ENCODE data around the gene ELMO2. TPM values are rescaled to one million over a fixed set of nuclear protein-coding genes. Genes with fewer than 3 reads are reported as not detected.
"Not testable (repeated sequence)": the region's sequence is repeated elsewhere in the genome, so short reads cannot be mapped to it uniquely, and the experiment has no call there.

Gene ELMO2
- total RNA-seq, 4 donors from 2014 or later: 46.7 to 62.4 (median 55.1) TPM

- no peak for TF ChIP-seq CTCF (IDR thresholded peaks at IDR 0.05)
- no peak for TF ChIP-seq POLR2A (IDR thresholded peaks at IDR 0.05)
- no peak for TF ChIP-seq POLR2AphosphoS5 (IDR thresholded peaks at IDR 0.05)
- TF ChIP-seq EP300 (IDR thresholded peaks at IDR 0.05): no peak
- H3K4me1 ChIP-seq: peaks cover 29% of the 10 kb centered on the region
- WGBS: 79% methylated on average over 11 of the region's 11 CpGs
- no peaks in the 10 kb centered on the region for H3K9me3 ChIP-seq
- DNase-seq (ENCODE audit: low spot score in 2 of 2): no peak
- no peak overlapping the region for H3K27ac ChIP-seq
- H3K4me3 ChIP-seq: no peak overlapping the region
- H3K36me3 ChIP-seq: peaks cover 52% of the 10 kb centered on the region
- H3K27me3 ChIP-seq: no peaks in the 10 kb centered on the region
These were observed 11.3 kb downstream of the ELMO2 start for GRCh38 chr20:46394872-46395760.

GRCh38 chr20:46393967-46394366 lies 12.4 kb downstream of the ELMO2 start:
- Histone ChIP-seq H3K27me3 (no peaks in the 10 kb centered on the region), H3K4me3 (no peak overlapping the region), H3K27ac (no peak overlapping the region), H3K36me3 (peaks cover 63% of the 10 kb centered on the region), H3K9me3 (no peaks in the 10 kb centered on the region), H3K4me1 (peaks cover 18% of the 10 kb centered on the region)
- WGBS: 70% methylated on average over 6 of the region's 6 CpGs
- TF ChIP-seq POLR2A (IDR thresholded peaks at IDR 0.05): no peak
- no peak for TF ChIP-seq POLR2AphosphoS5 (IDR thresholded peaks at IDR 0.05)
- TF ChIP-seq EP300 (IDR thresholded peaks at IDR 0.05): no peak
- no peak for TF ChIP-seq CTCF (IDR thresholded peaks at IDR 0.05)
- no peak for DNase-seq (ENCODE audit: low spot score in 2 of 2)

- DNase-seq (ENCODE audit: low spot score in 2 of 2): no peak
- H3K27me3 ChIP-seq: no peaks in the 10 kb centered on the region
- H3K27ac ChIP-seq: no peak overlapping the region
- WGBS: 78% methylated on average over 4 of the region's 10 CpGs
- no peaks in the 10 kb centered on the region for H3K4me1 ChIP-seq
- peaks cover 100% of the 10 kb centered on the region for H3K36me3 ChIP-seq
- no peaks in the 10 kb centered on the region for H3K9me3 ChIP-seq
- H3K4me3 ChIP-seq: no peak overlapping the region
- TF ChIP-seq EP300 (IDR thresholded peaks at IDR 0.05) (no peak), POLR2AphosphoS5 (IDR thresholded peaks at IDR 0.05) (no peak), CTCF (IDR thresholded peaks at IDR 0.05) (no peak), POLR2A (IDR thresholded peaks at IDR 0.05) (no peak)
These were observed 17.5 kb downstream of the ELMO2 start for GRCh38 chr20:46388937-46389336.

- H3K9me3 ChIP-seq: no peaks in the 10 kb centered on the region
- no peak overlapping the region for H3K27ac ChIP-seq
- H3K36me3 ChIP-seq: peaks cover 100% of the 10 kb centered on the region
- no peaks in the 10 kb centered on the region for H3K27me3 ChIP-seq
- no peak for DNase-seq (ENCODE audit: low spot score in 2 of 2)
- 86% methylated on average over 5 of the region's 5 CpGs for WGBS
- no peaks in the 10 kb centered on the region for H3K4me1 ChIP-seq
- H3K4me3 ChIP-seq: no peak overlapping the region
- no peak for TF ChIP-seq POLR2A (IDR thresholded peaks at IDR 0.05)
- TF ChIP-seq EP300 (IDR thresholded peaks at IDR 0.05): no peak
- no peak for TF ChIP-seq POLR2AphosphoS5 (IDR thresholded peaks at IDR 0.05)
- no peak for TF ChIP-seq CTCF (IDR thresholded peaks at IDR 0.05)
These were observed 18.1 kb downstream of the ELMO2 start for GRCh38 chr20:46388201-46388836.

- WGBS: 94% methylated on average over 3 of the region's 3 CpGs
These were observed 19.4 kb downstream of the ELMO2 start for GRCh38 chr20:46387054-46387453.

More at GRCh38 chr20:46387054-46387453, 19.4 kb downstream of the ELMO2 start:
- not testable (repeated sequence) for H3K27ac ChIP-seq; H3K9me3 ChIP-seq; H3K4me3 ChIP-seq; H3K4me1 ChIP-seq; DNase-seq (ENCODE audit: low spot score in 2 of 2); H3K27me3 ChIP-seq
- peaks cover 100% of the 10 kb centered on the region for H3K36me3 ChIP-seq
